Glomerular visceral epithelial cell (primary cell): ENCODE data around the gene MVB12B.

Source experiments
- DNase-seq: peaks from one replicate; pipeline ENCODE4 v3.0.0-alpha.2; 2016; ENCODE audit errors: extremely low spot score

Gene MVB12B

DNA sequence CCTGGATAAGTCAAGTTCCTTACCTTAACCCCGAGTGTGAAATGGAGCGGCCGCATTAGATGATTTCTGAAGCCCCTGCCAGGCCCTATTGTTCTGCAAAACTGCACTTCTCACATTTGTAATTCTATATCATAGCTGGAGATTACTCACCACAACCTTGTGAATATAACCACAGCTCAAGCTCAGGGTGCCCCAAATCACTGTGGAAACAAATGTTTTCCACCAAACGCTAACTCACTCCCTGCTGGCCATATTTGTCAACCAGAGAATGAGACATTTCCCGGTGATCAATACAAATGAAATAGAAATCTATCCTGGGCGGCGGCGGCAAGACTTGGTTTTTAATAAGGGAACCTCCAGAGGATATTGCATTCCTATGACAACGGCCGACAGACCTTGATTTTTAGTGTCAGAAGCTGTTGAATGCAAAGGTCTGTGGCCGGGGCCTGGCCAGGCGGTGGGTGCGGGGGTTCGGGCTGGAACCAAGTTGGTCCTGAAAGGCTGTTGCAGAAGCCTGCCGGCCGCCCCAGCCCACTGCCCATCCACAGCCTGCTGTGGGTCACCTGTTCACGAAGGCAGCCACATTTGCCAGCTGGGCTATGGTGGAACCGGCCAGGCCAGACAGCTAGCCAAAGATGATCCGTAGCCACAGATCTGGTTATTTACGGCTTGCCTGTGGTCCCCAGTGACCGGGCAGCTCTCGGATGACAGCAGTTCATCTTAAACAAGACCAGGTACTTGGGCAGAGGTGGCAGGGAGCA, 193.2 kb downstream of the MVB12B start:
- DNase-seq: no peak

DNA sequence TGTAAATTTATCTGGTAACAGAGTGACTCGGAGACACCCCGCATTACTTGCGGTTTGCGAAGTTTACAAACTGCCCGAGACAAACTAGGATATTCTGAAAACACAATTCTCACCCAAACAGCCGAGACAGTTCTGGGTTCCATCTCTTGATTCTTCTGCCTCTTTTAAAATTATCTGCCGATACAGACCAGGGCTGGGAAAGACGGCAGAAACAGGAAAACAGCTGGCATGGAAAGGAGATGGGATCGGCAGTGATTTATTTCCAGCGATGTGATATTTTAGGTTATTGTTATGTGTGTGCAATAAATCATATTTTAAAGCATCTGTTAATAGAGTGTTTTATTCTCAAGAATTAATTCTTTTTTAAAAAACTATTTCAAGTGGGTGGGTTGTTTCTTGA, 193.8 kb downstream of the MVB12B start:
- DNase-seq: no peak

DNA sequence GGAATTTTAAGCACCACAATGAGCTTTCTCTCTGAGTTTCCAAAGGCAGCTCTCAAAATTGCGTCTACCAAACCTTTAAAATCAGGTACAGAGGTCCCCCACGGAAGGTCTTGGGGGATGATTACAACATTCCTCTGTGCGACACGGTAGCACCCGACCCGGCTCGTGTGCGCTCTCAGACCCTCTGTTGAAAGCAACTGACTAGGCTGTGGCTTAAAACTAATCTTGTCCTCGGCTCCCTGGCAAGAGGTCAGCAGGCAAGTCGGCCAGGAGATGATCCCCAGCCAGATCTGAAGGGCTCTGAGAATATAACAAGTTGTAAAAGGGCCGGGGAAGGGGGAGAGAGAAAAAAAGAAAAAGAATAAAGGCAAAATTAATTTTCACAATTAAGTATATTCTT, 194.5 kb downstream of the MVB12B start:
- DNase-seq: no peak

DNA sequence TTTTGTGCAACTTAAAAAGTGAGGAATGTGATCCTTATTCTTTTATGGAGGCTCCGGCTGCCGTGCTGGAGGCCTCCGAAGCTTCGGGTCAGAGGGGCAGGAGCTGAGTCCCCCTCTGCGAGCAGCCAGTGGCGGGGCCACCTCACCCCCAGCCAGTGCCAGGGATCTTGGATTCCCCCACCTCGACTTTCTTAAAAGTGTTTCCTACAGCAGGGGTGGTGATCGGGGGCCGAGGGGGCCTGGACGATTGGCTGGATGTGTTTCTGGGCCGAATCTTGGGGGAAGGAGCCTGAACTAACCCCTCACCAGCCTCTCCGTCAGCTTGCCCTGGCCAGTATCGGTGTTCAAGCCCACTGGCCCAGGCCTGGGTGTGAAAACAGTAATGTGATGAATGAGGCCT, 194.9 kb downstream of the MVB12B start:
- DNase-seq: no peak

DNA sequence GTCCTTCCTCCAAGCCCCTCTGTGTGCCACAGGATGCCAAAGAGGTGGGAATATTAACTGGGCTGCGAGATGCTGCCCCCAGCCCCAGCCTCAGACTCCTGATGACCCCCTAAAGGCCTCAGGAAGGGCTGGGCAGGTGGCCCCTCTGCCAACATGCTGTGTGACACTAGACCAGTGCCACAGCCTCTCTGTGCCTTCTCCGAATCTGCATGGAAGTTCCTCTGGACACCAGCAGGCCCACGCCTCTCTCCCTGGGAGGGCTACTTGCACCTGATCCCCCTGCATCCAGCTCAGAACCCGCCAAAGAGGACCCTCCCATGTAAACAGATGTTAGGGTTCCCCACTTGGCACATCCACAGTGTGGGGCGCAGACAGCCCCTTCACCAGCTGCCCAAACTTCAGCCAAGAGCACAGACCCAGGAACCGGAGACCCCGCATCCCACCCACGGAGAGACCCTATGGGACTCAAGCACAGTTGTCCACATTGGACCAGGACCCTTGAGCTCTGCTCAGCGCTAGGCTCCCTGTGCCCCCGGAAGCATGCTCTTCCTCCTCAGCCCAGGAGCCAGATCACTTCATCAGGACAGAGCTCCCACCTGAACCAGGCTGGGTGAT, 195.5 kb downstream of the MVB12B start:
- DNase-seq: no peak

DNA sequence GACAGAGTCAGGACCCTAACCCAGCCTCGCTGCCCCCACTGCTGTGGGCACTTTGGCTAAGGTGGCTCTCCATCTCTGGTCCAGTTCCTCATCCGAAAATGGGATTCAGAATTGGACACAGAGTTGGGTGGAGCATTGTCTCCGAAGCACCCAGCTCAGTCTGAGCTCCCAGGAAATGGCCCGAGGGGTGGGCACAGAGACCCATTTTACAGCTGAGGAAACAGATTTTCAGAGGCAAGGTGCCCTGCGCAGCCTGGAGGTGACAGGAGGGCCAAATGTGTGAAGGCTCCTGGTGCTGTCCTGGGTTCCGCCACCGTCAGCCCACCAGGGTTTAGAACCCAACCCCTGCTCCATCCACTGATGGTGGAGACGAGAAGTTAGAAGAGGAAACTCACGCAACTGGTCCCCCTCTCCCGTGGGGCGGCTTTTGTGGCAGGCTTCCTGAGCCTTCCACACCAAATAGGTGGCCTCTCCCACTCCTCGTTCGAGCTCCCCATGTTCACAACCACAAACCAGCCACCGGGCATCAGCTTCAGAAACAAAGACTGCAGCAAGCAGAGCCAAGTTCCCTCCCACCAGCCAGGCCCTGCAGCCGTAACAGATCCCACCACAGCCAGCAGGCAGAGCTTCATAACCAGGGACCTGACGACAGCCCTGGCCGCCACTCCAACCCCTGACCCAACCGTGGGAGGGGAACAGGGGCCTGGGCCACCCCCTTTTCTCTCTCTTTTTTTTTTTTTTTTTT, 196.2 kb downstream of the MVB12B start:
- no peak for DNase-seq

DNA sequence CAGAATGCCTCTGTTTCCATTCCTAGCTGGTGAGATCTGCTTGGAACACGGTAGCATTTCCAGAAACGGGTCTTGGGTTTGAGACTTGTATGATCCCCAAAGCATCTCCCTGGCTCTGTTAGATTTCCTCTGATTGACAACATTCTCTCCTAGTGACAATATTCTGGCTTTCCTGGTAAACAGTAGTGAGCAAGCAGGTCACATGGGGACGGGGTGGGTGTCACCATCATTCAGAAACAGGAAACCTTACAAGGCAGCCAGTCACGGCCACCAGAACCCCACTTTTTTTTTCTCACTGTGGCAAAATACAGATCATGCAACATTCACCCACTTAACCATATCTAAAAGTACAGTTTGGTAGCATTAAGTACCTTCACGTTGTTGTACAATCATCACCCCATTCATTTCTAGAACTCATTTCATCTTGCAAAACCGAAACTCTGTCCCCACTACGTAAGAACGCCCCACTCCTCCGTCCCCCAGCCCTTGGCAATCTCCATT, 197.0 kb downstream of the MVB12B start:
- DNase-seq: no peak

DNA sequence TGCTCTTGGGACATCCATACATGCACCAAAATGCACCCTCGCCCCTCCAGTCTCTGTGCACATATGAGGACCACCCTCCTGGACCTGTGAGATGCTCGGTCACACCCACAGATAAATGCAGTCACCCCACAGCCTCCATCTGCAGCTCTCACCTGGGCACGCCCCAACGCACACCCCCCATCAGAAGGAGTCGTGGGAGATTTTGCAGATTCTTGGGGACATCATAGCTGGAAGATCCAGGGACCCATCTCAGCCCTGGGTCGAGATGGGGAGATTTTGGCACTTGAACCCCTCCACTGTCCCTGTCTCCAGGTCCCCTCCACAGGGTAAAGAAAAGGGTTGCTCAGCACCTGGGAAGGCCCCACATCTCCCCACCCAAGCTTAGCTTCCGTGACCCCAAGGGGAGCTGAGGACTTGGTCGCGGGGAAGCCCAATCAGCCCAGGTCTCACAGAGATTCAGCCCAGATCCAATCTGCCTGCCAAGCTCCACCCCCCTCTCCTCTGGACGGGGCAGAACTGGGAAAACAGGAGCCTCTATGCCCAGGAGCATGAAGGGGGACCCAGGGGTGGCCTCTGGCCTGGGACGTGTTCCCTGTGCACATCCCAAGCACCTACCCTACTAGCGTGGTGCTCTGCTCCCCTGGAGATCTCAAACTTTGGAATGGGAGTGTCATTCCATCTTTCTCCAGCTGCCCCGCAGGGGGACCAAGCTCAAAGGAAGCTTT, 197.9 kb downstream of the MVB12B start:
- DNase-seq: no peak

DNA sequence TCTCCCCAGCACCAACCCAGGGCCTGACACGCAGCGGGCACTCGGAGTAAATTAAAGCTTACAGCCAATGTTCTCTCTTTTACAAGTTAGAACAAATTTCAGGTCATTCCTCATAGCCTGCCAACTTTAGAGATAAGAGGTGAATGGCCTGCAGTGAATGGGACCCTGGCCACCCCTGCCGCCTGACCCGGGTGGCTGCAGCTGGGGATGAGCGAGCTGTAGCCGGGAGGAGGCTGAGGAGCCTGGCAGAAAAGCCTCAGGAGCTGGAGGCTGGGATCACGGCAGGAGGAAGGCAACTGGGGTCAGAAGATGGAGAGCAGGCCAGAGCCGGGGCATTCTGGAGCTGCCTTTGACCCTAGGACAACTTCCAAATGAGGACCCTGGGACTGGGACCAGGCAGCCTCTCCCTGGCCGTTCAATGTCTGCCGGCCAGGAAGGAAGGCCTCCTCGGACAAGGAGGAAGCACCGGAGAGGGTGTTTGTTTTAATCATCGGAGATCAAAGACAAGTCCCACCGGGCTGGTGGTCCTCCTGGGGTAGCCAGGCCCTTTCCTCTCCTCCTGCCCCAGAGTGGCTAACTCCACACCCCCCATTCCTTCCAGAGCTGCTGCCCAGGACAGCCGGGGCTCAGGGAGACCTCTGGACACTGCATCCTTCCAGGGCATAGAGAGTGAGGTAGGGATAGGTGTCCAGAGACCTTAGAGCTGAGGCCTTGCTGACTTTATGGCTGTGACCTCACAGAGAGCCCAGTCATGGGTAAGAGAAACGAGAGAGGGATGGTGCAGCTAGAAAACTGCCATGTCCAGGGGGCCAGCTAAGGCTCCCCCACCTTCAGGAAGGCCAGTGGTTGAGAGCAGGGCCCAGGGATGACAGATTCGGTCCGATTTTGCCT, 199.8 kb downstream of the MVB12B start:
- DNase-seq: no peak

DNA sequence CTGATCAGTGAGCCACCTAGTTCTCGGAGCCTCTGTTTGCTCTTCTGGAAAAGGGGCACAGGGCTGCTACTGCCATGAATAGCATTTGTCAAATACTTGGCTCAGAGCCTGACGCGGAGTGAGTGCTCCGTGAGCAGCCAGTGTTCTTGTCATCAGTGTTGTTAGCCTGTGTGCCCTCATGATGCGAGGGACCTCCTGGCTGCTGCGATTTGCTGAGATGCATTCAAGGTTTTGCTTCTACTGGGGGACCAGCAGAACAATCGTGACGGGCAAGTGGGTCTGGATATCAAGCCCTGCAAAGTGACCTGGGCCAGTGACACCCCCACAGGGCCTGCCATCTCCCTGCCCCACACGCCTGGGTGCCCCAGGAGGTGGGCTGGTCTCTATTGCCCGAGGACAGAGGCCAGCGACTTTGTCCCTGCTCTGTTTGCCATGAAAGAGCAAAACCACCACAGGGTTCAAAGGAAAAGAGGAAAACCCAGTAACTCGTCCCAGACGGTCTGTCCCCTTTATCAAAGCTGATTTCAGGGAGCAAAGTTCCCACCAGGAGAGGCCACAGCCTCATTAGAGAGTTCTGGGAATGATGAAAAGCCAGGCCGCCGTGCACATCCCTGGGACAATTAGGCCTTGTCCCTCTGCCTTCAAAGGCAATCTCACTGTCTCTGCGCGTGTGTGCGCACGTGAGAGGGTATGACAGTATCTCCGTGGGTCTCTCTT, 200.6 kb downstream of the MVB12B start:
- no peak for DNase-seq

DNA sequence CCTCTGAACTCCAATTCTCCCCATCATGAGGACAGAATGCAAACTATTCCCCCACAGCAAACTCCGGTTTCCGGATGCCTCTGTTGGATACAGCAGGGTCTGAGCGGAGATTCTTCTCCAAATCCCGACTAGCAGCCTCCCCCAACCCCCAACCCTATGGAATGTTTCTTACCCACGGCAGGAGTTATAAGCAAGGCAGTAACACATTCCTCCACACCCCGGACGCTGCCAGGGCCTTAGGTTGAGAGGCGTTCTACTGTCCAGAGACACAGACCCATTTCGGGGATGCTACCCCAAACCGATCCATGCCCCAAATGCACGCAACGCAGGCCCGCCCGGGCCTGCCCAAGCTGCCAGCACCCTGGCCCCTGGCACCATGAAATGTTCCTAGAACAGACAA, 201.5 kb downstream of the MVB12B start:
- no peak for DNase-seq

DNA sequence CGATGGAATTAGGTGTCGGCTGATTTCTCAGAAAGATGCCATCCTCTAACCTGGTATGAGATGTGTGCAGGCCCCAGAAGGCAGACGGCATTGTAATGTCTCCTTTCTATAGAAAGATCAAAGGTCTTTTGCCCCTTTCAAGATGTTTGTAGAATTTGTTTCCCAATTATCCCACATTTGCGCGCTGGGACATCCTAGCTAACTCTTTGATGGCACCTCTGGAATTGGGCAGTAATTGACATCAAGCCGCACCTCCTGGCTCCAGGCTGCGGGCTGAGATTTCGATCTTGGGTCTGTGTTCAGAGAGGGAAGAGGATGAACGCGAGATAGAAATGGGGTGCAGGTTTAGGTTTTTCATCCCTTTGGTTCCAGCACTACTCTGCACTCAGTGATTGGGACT, 202.3 kb downstream of the MVB12B start:
- DNase-seq: no peak

DNA sequence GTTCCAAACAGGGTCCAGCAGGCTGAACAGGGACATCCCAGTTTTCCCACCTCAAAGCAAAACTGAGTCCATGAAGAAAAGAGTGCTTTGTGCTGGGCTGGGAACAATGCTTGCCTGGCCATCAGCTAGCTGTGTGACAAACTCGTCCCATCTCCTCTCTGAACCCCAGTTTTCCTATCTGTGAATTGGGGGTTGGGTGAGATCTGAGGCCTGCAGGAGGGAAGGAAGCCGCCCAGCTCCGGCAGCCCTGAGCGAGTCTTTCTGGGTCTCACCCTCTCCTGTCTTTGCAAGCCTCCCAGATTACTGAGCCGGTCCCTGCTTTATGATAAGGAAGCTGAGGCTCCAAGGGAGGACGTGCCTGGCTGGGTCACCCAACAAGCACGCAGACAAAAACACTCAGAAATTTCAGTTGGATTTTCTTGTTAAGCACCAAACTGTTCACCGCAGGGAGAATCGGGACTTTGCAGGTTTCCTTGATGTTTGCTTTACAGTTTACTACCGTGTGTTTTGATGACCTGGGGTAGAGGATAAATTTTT, 204.5 kb downstream of the MVB12B start:
- DNase-seq: no peak

DNA sequence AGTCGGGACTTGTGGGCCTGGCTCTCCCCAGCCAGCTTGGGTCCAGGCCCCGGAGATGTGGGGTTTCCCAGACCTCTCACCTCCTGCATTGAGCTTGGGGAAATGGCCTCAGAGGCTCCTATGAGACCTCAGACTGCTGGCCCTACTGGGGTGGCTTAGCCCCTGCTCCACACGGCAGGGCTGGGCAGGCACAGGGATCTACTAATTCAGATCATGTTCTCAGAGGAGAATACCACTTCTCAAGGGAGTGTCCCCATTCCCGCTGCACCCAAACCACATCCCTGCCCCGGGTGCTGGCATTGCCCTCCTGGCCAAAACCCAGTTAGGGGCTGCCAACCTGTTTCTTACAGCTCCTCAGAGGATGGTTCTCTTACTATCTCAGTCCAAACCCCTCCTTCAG, 205.0 kb downstream of the MVB12B start:
- DNase-seq: no peak

DNA sequence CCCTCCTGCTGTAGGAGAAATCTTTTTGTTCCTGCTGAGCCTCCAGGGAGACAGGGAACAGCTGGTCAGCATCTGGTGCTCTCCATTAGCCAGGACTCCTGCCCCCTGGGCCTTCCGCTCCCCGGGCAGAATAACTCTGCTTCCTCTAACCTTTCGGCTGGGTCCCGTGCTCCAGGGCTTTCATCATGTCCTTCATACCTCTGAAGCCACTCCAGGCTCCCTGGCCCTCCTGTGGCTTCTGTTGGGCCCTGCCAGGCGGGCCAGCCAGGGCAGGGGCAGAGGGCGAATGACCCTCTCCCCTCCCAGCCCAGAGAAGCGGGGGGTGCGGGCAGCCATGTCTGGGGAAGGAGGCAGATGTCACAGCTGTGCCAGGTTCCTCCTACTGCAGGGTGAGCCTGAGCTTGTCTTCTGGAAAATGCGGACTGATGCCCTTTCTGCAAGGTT, 205.4 kb downstream of the MVB12B start:
- no peak for DNase-seq

DNA sequence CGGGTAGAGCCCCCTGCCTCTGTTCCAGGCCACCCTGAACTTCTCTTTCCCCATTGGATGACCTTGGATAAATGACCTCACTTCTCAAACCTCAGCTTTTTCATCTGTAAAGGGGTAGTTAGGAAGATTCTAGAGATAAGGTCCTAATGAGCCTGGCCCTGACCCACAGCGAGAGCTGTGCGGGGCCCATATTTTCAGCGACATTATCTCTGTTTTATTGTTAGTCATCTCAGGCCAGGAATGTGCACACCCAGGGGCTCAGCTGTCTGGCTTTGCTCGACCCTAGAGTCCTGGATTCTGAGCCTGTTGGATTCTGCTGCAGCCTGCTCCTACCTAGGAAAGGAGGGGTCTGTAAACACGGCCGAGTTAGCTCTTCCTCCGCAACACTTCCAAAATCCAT, 205.9 kb downstream of the MVB12B start:
- DNase-seq: no peak

DNA sequence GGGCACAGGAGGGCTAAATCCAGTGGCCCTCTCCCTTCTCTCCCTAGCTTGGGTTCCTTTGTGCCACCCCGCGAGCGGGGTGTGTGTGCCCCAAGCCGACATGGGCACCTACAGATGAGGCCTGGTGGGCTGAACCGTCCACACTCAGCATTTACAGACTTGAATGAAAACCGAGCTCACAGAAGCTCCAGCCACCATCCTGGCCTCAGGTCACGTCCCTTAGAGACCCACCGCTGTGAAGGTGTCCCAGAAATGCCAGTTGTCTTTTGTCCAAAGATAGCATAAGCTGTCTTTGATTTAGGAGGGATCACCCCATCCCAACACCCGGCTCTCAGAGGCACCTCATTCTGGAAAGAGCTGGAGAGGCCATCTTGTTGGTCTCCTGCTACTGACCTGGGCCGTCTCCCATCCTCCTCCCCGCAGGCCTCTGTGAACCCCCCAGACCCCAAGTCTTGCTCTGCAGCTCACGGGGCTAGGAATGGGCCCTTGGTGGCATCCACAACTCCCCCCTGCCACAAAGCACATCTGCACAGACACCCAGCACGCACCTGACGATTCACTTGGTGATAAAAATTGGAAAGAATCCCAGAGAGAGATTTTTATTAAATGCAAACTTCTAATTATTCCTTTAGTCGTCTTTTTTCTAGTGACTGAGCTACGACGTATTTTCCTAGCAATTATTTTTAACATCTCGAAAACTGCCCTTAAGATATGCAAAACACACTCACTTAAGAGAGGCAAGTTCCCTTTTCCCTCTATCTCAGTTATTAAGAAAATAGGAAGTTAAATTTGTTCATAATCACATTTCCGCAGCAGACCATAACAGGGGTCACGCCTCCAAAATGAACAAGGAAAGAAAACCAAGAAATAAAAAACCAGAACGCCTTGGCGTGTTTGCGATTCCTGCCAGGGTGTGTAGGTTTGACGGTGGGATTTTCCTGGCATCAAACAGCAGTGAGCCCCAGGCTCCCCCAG, 206.6 kb downstream of the MVB12B start:
- no peak for DNase-seq

DNA sequence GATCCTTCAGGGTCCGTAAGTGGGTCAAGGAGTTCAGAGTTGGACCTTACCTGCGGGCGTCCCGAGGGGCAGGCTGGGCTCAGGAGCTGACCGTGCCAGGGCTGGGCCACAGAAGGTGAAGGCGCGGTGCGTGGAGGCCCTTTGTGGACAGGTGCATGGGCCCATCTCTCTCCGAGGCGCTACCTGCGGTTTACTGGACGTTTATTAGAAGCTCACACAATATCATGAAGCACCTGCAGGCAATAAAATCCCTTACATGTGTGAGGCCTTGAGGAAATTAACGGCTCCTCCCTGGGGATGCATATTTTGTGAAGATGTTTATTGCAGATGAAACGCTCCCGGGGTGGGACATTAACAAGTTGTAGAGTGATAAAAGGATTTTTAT, 207.3 kb downstream of the MVB12B start:
- DNase-seq: no peak
